ENCODE data around the gene CATSPER4. TPM values are rescaled to one million over a fixed set of nuclear protein-coding genes. Genes with fewer than 3 reads are reported as not detected.
A peak's percentile ranks its signal among the peaks of the same experiment; 100 is the strongest.

CATSPER4 gene
- total RNA-seq, result not detected

GRCh38 chr1:26190373-26190987, at the start of gene CATSPER4:
Gene CATSPER4, plus strand, starts transcription at chr1:26190602. Its CDS starts 26 bp downstream, at chr1:26190628.
- H3K9me3 Mint-ChIP-seq, result no peaks in the 10 kb centered on the region
- H3K4me3 Mint-ChIP-seq, result peak within 1 kb of the TSS; percentile 37
- H3K36me3 Mint-ChIP-seq, result no peaks in the 10 kb centered on the region
- DNase-seq, result no peak
- no peak for ATAC-seq (ENCODE audit: low read depth)
- POLR2A ChIA-PET, result interaction anchor here (1.2 kb wide), 1 partner anchor 98 kb away, joined by 3 read pairs; no protein-coding TSS in a partner anchor
- H3K4me1 Mint-ChIP-seq, result peaks cover 25% of the 10 kb centered on the region
- H3K27me3 Mint-ChIP-seq, result peaks cover 2% of the 10 kb centered on the region
- peak within 1 kb of the TSS; percentile 76 for H3K27ac Mint-ChIP-seq

- Mint-ChIP-seq H3K27me3 (peaks cover 11% of the 10 kb centered on the region), H3K4me1 (peaks cover 19% of the 10 kb centered on the region), H3K4me3 (no peak overlapping the region), H3K36me3 (no peaks in the 10 kb centered on the region), H3K27ac (no peak overlapping the region), H3K9me3 (no peaks in the 10 kb centered on the region)
- POLR2A ChIA-PET, result interaction anchor here (0.7 kb wide), 2 partner anchors 15 to 237 kb away, joined by 3 read pairs; no protein-coding TSS in a partner anchor
- ATAC-seq (ENCODE audit: low read depth), result no peak
- no peak for DNase-seq
Measured at GRCh38 chr1:26142159-26142558, 48.2 kb upstream of the CATSPER4 start.

DNA sequence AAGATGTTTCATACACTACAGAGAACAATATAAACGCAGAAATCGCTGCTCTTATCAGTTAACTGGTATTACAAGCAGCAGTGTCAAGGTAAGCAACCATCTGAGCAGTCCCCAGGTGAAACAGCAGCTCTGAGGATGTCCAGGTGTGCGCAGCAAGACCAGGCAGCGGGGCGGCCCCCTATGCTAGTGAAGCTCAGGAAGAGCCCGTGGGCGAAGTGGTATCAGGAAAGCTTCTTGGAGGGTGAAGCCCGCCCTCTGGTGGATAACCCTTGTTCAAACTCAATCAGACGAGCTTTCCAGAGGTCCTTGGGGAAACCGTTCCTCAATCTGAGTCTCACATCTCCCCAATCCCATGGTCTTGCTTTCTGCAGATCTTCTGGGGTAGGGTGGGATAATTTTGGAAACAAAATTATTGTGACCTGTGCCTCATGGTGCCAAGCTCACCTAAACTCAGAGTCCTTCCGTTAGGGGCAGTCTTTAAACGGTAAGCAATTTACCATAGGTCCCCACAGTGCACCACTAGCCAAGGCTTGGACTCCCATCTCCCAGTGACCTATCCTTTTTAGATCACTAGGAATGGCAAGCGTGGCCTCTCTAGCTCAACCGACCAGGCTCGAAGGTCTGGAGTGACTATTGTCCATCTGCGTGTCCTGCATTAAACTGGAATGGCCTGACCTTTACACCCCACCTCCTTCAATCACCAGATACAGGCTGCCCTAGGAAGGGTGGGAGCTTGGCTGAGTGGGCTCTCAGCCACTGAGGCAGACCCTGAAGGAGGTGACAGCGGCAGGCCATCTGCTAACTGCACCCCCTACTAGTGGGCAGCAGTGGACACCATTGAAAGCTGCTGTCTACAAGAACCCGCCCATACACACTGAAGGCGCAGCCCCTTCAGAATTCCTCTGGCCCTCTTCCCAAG, 45.1 kb upstream of the CATSPER4 start:
- Mint-ChIP-seq H3K27me3 (peaks cover 19% of the 10 kb centered on the region), H3K4me1 (peaks cover 5% of the 10 kb centered on the region), H3K9me3 (no peaks in the 10 kb centered on the region), H3K36me3 (no peaks in the 10 kb centered on the region), H3K4me3 (no peak overlapping the region), H3K27ac (no peak overlapping the region)
- POLR2A ChIA-PET, result interaction anchor here (0.8 to 3.1 kb wide), 9 partner anchors 18 to 90 kb away, joined by 3 to 15 read pairs (median 4); partner anchors contain the start of gene PDIK1L
- ATAC-seq (ENCODE audit: low read depth) (peak; percentile 79), DNase-seq (peak; percentile 68)

GRCh38 chr1:26145960-26146294, 44.5 kb upstream of the CATSPER4 start:
- no peak for DNase-seq

DNA sequence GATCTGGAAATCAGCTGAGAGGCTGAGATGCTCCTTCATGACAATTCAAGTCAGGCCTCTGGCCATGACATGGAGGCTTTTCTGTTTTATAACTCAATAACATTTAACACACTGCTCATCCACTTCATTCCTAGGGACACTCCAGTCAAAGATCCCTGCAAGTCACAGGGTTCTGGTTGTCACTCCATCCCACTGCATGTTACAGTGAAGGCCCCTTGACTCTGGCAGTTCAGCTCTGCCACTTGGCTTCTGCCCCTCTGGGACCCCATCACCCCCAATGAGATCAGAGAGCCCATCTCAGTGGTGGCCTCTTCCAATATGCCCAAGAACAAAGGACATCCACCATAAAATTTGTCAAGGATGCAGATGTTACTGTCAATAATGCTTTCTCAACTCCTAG, 41.5 kb upstream of the CATSPER4 start:
- no peak for ATAC-seq (ENCODE audit: low read depth)
- Mint-ChIP-seq H3K4me1 (peaks cover 5% of the 10 kb centered on the region), H3K27ac (no peak overlapping the region), H3K36me3 (no peaks in the 10 kb centered on the region), H3K27me3 (peaks cover 29% of the 10 kb centered on the region), H3K9me3 (no peaks in the 10 kb centered on the region), H3K4me3 (no peak overlapping the region)
- POLR2A ChIA-PET, result no interaction called here
- no peak for DNase-seq

More at GRCh38 chr1:26145960-26146294, 44.5 kb upstream of the CATSPER4 start:
- no peak for ATAC-seq (ENCODE audit: low read depth)
- Mint-ChIP-seq H3K9me3 (no peaks in the 10 kb centered on the region), H3K4me3 (no peak overlapping the region), H3K27ac (no peak overlapping the region), H3K27me3 (peaks cover 19% of the 10 kb centered on the region), H3K36me3 (no peaks in the 10 kb centered on the region), H3K4me1 (peaks cover 5% of the 10 kb centered on the region)
- POLR2A ChIA-PET, result interaction anchor here (0.8 to 3.1 kb wide), 3 partner anchors 26 to 42 kb away, joined by 3 to 15 read pairs (median 4); no protein-coding TSS in a partner anchor

DNA sequence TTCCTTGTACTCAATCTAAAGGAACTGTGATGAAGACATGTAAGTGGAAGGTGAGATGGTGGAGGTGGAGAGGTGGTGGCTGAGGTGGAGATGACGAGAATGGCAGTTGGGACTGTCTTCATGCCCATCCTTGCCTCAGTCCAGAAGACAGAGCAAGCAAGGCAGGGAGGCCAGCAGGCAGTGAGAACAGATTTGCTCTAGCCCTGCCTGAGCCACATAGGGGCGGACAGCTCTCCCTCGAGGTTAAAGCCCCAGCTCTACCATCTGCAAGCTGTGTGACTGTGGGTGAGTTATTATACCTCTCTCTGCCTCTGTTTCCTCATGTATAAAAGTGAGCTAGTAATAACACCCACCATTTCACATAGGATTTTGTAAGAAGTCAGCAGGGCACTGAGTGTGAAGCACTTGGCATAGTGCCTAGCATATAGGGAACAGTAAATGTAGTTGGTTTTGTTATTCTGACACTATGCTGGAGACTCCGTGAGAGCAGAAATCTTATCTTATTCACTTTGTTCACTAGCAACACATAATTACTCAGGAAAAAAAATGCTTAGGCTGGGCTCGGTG, 36.4 kb upstream of the CATSPER4 start:
- peaks cover 6% of the 10 kb centered on the region for H3K4me1 Mint-ChIP-seq
- DNase-seq, result no peak
- H3K4me3 Mint-ChIP-seq, result no peak overlapping the region
- H3K36me3 Mint-ChIP-seq, result no peaks in the 10 kb centered on the region
- POLR2A ChIA-PET, result no interaction called here
- H3K27ac Mint-ChIP-seq, result no peak overlapping the region
- H3K9me3 Mint-ChIP-seq, result no peaks in the 10 kb centered on the region
- ATAC-seq (ENCODE audit: low read depth), result no peak
- peaks cover 48% of the 10 kb centered on the region for H3K27me3 Mint-ChIP-seq

DNA sequence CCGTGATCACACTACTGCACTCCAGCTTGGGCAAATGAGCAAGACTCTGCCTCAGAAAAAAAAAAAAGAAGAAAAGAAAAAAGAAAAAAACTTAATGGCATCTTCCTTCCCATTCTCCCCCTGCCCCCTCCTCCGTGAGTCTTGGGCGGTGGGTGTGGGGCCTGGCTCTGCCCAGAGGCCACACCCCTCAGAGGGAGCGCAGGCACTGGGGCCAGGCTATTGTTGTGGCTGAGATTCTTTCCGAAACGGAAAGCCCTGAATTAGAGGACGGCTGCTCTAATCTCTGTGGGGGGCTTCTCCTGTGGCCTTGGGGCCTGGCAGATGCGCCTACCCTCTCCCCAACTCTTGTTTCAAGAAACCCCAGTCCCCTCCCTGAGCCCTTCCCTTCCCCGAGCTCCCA, 35.7 kb upstream of the CATSPER4 start:
- Mint-ChIP-seq H3K36me3 (no peaks in the 10 kb centered on the region), H3K9me3 (no peaks in the 10 kb centered on the region), H3K27ac (no peak overlapping the region), H3K27me3 (peaks cover 51% of the 10 kb centered on the region), H3K4me3 (no peak overlapping the region), H3K4me1 (peaks cover 6% of the 10 kb centered on the region)
- POLR2A ChIA-PET, result no interaction called here
- ATAC-seq (ENCODE audit: low read depth), result no peak
- no peak for DNase-seq

GRCh38 chr1:26155370-26156284, 34.8 kb upstream of the CATSPER4 start:
- POLR2A ChIA-PET, result interaction anchor here (0.6 kb wide), 1 partner anchor 93 kb away, joined by 3 read pairs; no protein-coding TSS in a partner anchor

DNA sequence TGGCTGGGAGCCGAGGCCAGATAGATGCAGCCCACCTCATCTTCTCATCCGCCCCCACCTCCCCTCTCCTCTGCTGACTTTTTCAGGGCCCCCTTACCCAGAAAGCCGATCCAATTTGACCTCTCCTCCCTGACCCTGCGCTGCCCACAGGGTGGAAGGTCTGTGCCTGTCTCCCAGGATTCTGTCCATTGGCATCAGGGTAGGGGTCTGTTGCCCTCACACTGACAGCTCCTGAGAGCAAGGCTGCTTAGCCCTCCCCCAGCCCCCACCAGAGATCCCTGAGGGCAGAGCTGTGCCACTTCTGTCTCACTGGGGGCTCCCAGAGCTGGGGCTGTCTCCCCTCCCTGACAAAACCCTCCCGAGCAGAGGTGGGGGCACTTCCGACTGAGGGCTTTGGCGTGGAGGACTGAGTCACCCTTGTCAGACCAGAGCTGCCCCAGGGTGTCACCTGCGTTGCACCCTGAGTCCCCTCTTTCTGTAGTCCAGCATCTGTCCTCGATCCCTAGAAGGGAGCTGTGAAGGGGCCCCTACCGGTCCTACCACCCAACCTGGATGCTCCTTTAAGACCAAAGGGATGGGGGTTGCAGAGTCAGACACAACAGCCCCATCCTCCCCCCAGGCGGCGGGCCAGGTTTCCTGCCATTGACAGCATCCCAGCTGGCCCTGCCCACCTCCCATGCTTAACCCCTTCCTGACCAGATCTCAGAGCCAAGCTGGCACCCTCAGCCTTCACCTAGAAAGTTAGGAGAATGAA, 33.9 kb upstream of the CATSPER4 start:
- POLR2A ChIA-PET, result no interaction called here
- ATAC-seq (ENCODE audit: low read depth), result peak; percentile 30

More at GRCh38 chr1:26155370-26156284, 34.8 kb upstream of the CATSPER4 start:
- H3K4me3 Mint-ChIP-seq, result no peak overlapping the region
- peaks cover 6% of the 10 kb centered on the region for H3K4me1 Mint-ChIP-seq
- no peak for ATAC-seq (ENCODE audit: low read depth)
- no peak for DNase-seq
- no peaks in the 10 kb centered on the region for H3K9me3 Mint-ChIP-seq
- no peak overlapping the region for H3K27ac Mint-ChIP-seq
- H3K27me3 Mint-ChIP-seq, result peaks cover 51% of the 10 kb centered on the region
- no peaks in the 10 kb centered on the region for H3K36me3 Mint-ChIP-seq

GRCh38 chr1:26158271-26158907, 32.0 kb upstream of the CATSPER4 start:
- Mint-ChIP-seq H3K36me3 (no peaks in the 10 kb centered on the region), H3K4me3 (no peak overlapping the region), H3K4me1 (peaks cover 9% of the 10 kb centered on the region), H3K27ac (no peak overlapping the region), H3K9me3 (no peaks in the 10 kb centered on the region), H3K27me3 (peaks cover 55% of the 10 kb centered on the region)
- no peak for DNase-seq
- POLR2A ChIA-PET, result no interaction called here
- no peak for ATAC-seq (ENCODE audit: low read depth)

More for the DNA sequence above, 33.9 kb upstream of the CATSPER4 start:
- Mint-ChIP-seq H3K27ac (no peak overlapping the region), H3K4me1 (peaks cover 6% of the 10 kb centered on the region), H3K27me3 (peaks cover 53% of the 10 kb centered on the region), H3K9me3 (no peaks in the 10 kb centered on the region), H3K36me3 (no peaks in the 10 kb centered on the region), H3K4me3 (no peak overlapping the region)
- no peak for DNase-seq

DNA sequence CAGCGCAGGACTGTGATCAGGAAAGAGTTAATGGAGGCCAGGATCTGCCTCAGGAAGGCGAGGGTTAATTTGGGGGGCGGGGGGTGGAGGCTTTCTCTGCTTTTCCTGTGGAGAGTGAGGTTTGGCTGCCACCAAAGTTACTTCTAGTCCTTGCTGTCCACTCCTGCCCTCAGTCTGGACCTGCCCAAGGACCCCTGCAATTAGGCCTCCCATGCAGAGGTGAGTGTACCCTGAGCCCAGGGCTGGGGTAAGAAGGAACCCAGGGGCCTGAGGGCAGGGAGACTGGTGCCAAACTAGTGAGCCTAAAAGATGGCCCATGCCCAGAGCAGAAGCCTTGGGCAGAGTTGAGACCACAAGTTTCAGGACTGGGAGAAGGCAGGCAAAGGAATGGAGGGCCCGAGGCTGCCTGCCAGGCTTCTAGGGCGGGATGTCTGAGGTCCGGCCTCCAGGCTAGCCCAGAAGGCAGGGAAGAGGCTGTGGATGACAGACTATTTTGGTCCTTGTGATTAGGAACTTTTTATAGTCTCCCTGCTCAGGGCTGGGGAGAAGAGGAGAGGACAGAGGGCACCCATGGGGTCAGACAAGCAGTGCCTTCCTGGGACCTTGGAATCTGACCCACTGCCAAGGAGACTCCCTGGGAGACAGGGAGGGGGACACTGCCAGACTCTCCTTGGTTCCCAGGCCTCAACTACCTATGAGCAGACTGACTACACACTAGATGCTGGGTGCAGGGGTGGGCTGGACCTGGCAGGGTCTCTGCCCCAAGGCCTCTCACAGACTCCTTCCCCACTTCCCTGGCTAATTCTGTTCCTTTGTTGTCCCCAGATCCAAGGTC, 31.3 kb upstream of the CATSPER4 start, which contains the start of gene FAM110D:
Gene FAM110D, plus strand, starts transcription at position 172 of the 835 bp plus-strand sequence. CDS start 2,213 bp downstream, outside the sequence.
- Mint-ChIP-seq H3K4me3 (no peak within 1 kb of the TSS), H3K4me1 (peaks cover 11% of the 10 kb centered on the region), H3K36me3 (no peaks in the 10 kb centered on the region), H3K27ac (no peak within 1 kb of the TSS), H3K9me3 (no peaks in the 10 kb centered on the region), H3K27me3 (peaks cover 56% of the 10 kb centered on the region)
- no peak for DNase-seq
- no peak for ATAC-seq (ENCODE audit: low read depth)
- POLR2A ChIA-PET, result interaction anchor here (0.6 kb wide), 1 partner anchor 38 kb away, joined by 4 read pairs; no protein-coding TSS in a partner anchor

Data from activated naive CD8-positive, alpha-beta T cell treated with anti-CD3 and anti-CD28 coated beads, Interleukin-2, amount 10 ng/mL, durations not matched to agents 7 days and 5 days (primary cell).